ENCODE measurements around the gene HMGN1.
"Not testable (repeated sequence)": the region's sequence is repeated elsewhere in the genome, so short reads cannot be mapped to it uniquely, and the experiment has no call there.

Gene HMGN1

DNA sequence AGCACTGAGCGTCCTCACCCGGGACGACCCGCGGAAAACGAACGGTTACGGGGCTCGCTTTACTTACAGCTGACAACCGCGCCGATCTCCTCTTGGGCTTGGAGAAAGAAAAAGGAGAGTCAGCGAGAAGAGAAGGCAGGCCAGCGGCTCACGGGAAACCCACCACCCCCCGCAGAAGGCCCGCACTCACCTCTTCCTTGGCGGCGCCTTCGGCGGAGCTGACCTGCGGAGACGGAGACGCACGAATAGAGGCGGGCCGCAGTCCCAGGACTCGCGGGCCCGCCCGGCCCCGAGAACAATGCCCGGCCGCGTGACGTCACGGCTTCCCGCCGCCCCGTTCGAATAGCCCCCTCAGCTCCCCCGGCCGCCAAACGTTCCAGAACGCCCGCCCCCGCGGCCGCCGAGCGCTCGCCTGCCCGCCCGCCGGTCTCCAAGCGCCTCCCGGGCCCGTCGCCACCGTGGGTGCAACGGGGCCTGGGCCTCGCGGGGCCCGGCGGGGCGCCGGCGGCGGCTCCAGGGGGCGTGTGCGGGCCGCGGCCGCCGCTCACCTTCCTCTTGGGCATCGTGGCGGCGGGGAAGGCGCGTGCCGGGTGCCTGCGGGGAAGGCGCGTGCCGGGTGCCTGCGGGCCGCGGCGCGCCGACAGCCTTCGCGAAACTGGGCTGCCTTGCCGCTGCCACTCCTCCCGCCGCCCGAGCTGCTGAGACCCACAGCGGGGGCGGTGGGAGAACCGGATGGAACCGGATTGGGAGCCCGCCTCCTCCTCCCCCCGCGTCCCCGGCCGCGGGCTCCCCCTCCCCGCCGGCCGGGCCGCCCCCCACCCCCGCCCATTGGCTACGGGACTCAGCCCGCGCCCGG lies at the start of gene HMGN1:
TSS of gene HMGN1 (minus strand) at position 734 of the 856 bp plus-strand sequence. CDS start at position 563, 171 bp downstream.
- peak; percentile 87 for DNase-seq (ENCODE audit: low spot score)

DNA sequence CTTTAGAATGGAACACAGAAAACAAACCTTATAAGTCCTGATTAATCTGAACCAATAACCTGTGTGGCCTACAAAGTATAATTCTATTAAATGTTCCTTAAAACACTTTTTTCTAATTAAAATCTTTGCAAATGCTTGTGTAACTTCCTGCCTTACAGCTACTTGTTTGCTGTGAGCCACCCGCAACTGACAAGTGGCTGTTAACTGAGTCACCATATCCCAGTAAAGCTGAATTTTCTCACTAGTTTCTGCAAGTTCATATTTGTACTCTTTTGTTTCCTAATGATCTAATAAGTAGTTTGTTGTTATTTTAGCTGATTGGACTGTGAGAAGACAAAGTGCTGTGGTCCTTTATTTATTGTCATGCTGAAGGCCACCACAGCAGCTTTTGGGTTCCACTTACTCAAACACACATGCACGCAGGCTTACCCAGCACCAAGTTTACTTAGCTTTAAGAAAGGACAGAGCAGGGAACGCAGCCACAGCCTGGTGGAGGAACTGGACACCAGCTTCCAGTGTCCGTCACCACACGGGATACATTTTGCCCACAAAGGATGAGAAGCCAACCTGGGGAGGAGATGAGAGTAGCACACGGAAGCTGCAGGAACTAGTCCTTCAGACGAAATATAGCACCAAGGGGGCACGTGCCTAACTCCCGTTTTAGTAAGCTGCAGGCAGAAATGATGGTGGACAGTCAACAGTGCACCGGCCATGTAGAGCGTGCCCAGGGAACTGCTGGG lies 48.9 kb upstream of the HMGN1 start:
- DNase-seq (ENCODE audit: low spot score), result no peak

DNA sequence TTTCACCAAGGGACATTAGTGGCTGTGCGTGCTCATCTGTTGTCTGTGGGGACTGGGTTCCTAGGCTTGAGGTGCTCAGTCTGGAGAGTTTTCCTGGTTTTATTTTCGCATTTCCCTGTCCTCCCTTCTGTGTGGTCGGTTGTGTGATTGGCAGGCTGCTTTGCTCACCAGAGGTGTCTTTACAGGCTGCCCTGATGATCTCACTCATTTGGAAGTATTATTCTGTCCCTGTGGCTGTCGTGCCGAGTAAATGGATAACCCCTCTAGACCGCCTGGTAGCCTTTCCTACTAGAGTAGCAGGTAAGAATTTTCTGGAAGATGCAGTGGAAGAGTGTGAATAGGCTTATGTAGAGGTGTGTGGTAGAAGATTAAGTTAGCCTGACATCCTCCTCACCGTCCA lies 44.1 kb upstream of the HMGN1 start:
- DNase-seq (ENCODE audit: low spot score), result no peak

- no peak for DNase-seq (ENCODE audit: low spot score)
These were observed 41.4 kb upstream of the HMGN1 start for GRCh38 chr21:39390212-39390765.

DNA sequence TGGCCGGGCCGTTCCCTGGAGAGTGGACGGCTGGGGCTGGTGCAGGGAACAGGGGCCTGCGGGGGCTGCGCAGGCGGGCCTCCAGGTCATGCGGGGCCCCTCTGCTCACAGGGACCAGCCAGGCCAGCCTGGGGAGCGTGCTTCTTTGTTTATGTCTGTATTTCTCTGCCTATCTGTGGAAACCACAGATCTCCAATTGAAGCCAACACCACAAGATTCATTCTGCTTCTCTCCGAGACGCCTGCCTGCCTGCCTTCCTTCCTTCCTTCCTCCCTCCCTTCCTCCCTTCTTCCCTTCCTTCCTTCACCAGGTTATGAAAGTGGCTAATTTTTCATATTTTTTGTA lies 39.9 kb upstream of the HMGN1 start:
- no peak for DNase-seq (ENCODE audit: low spot score)

DNA sequence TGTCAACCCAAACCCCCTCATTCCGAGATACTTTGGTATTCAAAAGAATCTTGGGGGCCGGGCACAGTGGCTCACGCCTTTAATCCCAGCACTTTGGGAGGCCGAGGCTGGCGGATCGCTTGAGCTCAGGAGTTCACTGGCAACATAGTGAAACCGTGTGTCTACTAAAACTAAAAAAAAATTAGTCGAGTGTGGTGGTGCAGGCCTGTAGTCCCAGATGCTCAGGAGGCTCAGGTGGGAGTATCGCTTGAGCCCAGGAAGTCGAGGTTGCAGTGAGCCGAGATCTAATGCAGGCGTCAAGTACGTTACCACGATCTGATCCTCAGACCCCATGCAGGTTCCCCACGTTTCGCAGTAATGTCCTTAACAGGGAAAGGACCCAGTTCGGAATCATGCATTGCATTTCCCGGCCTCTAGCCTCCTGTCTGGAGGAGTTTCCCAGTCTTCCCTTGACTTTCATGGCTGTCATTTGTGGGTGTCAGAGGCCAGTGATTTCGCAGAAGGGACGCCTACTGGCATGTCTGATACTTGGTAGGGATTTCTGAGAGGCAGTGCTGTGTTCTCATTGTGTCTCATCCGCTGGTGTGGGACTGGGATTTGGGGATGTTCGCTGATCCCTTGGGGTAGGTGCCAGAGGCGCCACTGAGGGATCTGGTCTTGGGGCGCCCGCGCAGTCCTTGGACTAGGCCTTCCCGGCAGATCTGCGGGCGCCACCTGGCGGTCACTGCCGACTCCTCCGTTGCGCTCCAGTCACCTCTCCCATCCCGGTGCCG lies 39.3 kb upstream of the HMGN1 start:
- DNase-seq (ENCODE audit: low spot score), result peak; percentile 86

DNA sequence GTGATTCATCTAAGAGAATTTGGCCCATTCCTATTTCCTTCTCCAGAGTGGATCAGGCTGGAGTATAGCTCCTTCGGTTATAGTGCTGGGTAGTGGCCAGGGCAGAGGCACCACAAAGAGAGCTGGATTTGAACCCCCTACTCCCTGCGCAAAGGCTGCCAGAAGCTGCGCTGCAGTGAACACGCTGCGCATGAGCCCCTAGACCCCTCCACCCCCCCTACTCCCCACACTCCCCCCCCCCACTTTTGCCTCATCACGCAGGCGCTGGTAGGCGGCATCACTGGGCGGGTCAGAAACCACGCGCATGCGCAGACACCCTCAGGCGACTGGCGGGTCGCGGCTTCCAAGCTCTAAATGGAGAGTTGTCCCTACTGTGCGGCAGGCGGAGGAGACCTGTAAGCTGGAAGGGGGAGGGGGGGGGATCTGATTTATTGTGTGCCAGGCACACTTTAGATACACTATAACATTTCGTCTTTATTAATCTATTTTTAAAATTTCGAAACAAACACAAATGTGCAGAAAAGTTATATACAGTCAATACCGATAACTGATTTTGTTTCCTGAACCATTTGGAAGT lies 38.7 kb upstream of the HMGN1 start:
- DNase-seq (ENCODE audit: low spot score), result peak; percentile 90

- no peak for DNase-seq (ENCODE audit: low spot score)
These were observed 38.0 kb upstream of the HMGN1 start for GRCh38 chr21:39386899-39387298.

DNA sequence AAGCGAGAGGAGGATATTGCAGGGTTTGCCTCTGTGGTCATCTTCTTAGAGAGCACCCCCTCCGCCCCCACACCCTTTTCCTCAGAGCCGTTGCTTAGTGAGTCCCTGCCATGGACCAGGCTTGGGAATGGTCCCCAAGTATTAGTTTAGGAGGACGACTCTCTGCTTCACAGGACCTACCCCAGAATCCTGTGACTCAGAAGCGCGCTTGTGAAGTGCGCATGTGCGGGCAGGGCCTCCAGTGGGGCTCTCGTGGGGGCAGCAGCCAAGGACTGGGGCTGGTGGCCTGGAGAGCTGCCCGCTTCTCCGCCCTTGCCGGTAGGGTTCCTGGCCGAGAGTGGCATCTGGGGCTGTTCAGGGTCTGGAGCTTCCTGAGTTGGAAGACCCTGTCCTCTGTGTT lies 37.3 kb upstream of the HMGN1 start:
- peak; percentile 5 for DNase-seq (ENCODE audit: low spot score)

- peak; percentile 32 for DNase-seq (ENCODE audit: low spot score)
These were observed 36.6 kb upstream of the HMGN1 start for GRCh38 chr21:39385299-39386145.

DNA sequence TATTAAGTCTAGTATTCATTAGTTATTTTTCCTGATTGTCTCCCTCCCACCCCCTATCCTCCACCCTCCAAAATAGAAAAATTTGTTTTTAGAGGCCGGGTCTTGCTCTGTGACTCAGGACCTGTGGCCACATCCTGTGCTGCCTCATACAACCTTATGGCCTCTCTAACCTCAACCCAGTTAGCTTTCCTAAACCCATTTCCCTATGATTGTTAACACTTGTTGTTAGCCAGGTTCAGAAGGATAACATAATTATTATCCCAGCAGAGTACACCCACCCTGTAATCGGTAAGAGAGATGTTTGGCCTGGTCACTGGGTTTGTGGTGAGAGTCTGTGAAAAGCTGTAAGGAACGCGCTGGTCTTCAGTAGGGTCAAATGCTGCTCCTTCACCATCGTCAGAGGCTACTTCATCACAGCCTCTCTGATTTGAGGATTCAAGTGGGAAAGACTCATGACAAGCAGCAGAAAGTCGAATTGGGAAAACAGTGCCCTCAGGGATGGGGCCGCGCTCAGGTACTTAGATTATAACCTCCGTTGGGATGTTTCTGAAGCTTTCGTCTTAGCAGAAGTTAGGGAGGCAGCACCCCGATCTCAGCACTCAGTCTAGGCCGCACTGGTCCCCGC lies 35.9 kb upstream of the HMGN1 start:
- no peak for DNase-seq (ENCODE audit: low spot score)

DNA sequence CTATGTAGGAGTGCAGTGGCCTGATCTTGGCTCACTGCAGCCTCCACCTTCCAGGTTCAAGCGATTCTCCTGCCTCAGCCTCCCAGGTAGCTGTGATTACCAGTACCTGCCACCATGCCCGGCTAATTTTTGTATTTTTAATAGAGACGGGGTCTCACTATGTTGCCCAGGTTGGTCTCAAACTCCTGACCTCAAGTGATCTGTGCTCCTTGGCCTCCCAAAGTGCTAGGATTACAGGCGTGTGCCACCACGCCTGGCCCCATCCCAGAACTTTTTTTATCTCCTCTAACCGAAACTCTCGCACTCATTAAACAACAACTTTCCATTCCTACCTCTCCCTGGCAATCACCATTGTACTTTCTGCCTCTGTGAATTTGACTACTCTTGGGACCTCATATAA lies 33.2 kb upstream of the HMGN1 start:
- not testable (repeated sequence) for DNase-seq (ENCODE audit: low spot score)

GRCh38 chr21:39381009-39381408 lies 32.1 kb upstream of the HMGN1 start:
- no peak for DNase-seq (ENCODE audit: low spot score)

- DNase-seq (ENCODE audit: low spot score), result peak; percentile 93
These were observed 31.4 kb upstream of the HMGN1 start for GRCh38 chr21:39379986-39380891.

GRCh38 chr21:39377444-39378050 lies 28.7 kb upstream of the HMGN1 start:
- no peak for DNase-seq (ENCODE audit: low spot score)

GRCh38 chr21:39375446-39375845 lies 26.6 kb upstream of the HMGN1 start:
- DNase-seq (ENCODE audit: low spot score), result no peak

- DNase-seq (ENCODE audit: low spot score), result no peak
These were observed 25.2 kb upstream of the HMGN1 start for GRCh38 chr21:39374046-39374445.

GRCh38 chr21:39373634-39374033 lies 24.7 kb upstream of the HMGN1 start:
- DNase-seq (ENCODE audit: low spot score), result peak; percentile 11

GRCh38 chr21:39369896-39370288 lies 21.0 kb upstream of the HMGN1 start:
- DNase-seq (ENCODE audit: low spot score), result not testable (repeated sequence)

Data from CD4-positive, alpha-beta T cell treated with Interleukin-2 at 100 ng/mL for 4 hours (primary cell).